Measurements from ENCODE around the gene RARS1. TPM values are rescaled to one million over a fixed set of nuclear protein-coding genes. Genes with fewer than 3 reads are reported as not detected.
"Not testable (repeated sequence)": the region's sequence is repeated elsewhere in the genome, so short reads cannot be mapped to it uniquely, and the experiment has no call there.

The RARS1 gene
- total and polyA plus RNA-seq, 9 donors: 19.1 to 104 (median 74.7) TPM

GRCh38 chr5:168530621-168531150 lies 44.4 kb downstream of the RARS1 start:
- Histone ChIP-seq H3K9me3 (no peaks in the 10 kb centered on the region), H3K4me1 (ENCODE audit: insufficient read depth) (peaks cover 5% of the 10 kb centered on the region), H3K27ac (no peak overlapping the region), H3K36me3 (no peaks in the 10 kb centered on the region), H3K4me3 (no peak overlapping the region), H3K27me3 (no peaks in the 10 kb centered on the region)
- intact Hi-C loops (cut with DNase I): no loop called here
- DNase-seq: no peak
- WGBS, 3 donors: 66 to 84% (median 69%) methylated on average over 4 of the region's 4 CpGs
- TF ChIP-seq POLR2A (IDR thresholded peaks at IDR 0.05) (no peak), EP300 (IDR thresholded peaks at IDR 0.05) (no peak), CTCF (IDR thresholded peaks at IDR 0.05) (no peak)

- no peaks in the 10 kb centered on the region for H3K27me3 ChIP-seq
- DNase-seq: no peak
- TF ChIP-seq EP300 (IDR thresholded peaks at IDR 0.05) (no peak), POLR2A (IDR thresholded peaks at IDR 0.05) (no peak), CTCF (IDR thresholded peaks at IDR 0.05) (no peak)
- WGBS, 3 donors: 79 to 84% (median 81%) methylated on average over 5 of the region's 5 CpGs
- no peaks in the 10 kb centered on the region for H3K9me3 ChIP-seq
- H3K4me1 ChIP-seq (ENCODE audit: insufficient read depth): peaks cover 5% of the 10 kb centered on the region
- H3K4me3 ChIP-seq: no peak overlapping the region
- H3K36me3 ChIP-seq: no peaks in the 10 kb centered on the region
- intact Hi-C loops (cut with DNase I): no loop called here
- H3K27ac ChIP-seq: no peak overlapping the region
Measured at GRCh38 chr5:168531191-168531590, 44.9 kb downstream of the RARS1 start.

- no peak for DNase-seq
- Histone ChIP-seq H3K9me3 (no peaks in the 10 kb centered on the region), H3K4me3 (no peak overlapping the region), H3K27me3 (no peaks in the 10 kb centered on the region), H3K4me1 (ENCODE audit: insufficient read depth) (peaks cover 5% of the 10 kb centered on the region), H3K36me3 (no peaks in the 10 kb centered on the region), H3K27ac (no peak overlapping the region)
- intact Hi-C loops (cut with DNase I): no loop called here
- WGBS, 3 donors: 60 to 77% (median 65%) methylated on average over 6 of the region's 6 CpGs
- TF ChIP-seq CTCF (IDR thresholded peaks at IDR 0.05) (no peak), POLR2A (IDR thresholded peaks at IDR 0.05) (no peak), EP300 (IDR thresholded peaks at IDR 0.05) (no peak)
Measured at GRCh38 chr5:168531987-168532864, 46.0 kb downstream of the RARS1 start.

- H3K4me3 ChIP-seq; H3K36me3 ChIP-seq; H3K27me3 ChIP-seq; H3K9me3 ChIP-seq; DNase-seq; H3K4me1 ChIP-seq (ENCODE audit: insufficient read depth); intact Hi-C loops (cut with DNase I); H3K27ac ChIP-seq: not testable (repeated sequence)
- WGBS, 3 donors: 82 to 89% (median 84%) methylated on average over 7 of the region's 7 CpGs
Measured at GRCh38 chr5:168534351-168534750, 48.1 kb downstream of the RARS1 start.

- H3K9me3 ChIP-seq: no peaks in the 10 kb centered on the region
- H3K4me3 ChIP-seq: no peak overlapping the region
- TF ChIP-seq CTCF (IDR thresholded peaks at IDR 0.05): no peak
- TF ChIP-seq POLR2A (IDR thresholded peaks at IDR 0.05): no peak
- TF ChIP-seq EP300 (IDR thresholded peaks at IDR 0.05): no peak
- intact Hi-C loops (cut with DNase I): no loop called here
- H3K27ac ChIP-seq: no peak overlapping the region
- no peaks in the 10 kb centered on the region for H3K4me1 ChIP-seq (ENCODE audit: insufficient read depth)
- no peak for DNase-seq
- H3K27me3 ChIP-seq: no peaks in the 10 kb centered on the region
- 54 to 57% (median 57%) methylated on average over 2 of the region's 2 CpGs for WGBS, 3 donors
- H3K36me3 ChIP-seq: no peaks in the 10 kb centered on the region
Measured at GRCh38 chr5:168537176-168537575, 50.9 kb downstream of the RARS1 start.
